D721Med (cell line): ENCODE results near the gene SHF.

Source experiments
- DNase-seq: peaks from one replicate; pipeline ENCODE4 v3.0.0; 2011; ENCODE audit warnings: low spot score; ENCODE audit not compliant: insufficient read length
- FAIRE-seq: peaks from 2 replicates; lab custom pipeline; 2011; peaks lifted over from hg19 to GRCh38; lab: Jason Lieb, UNC
- CTCF ChIP-seq: IDR thresholded peaks from 2 replicates; pipeline ENCODE4 v1.5.1; 2012; ENCODE audit warnings: mild to moderate bottlenecking, control low read depth; ENCODE audit not compliant: insufficient read depth; ENCODE audit errors: missing control alignments

Gene SHF

DNA sequence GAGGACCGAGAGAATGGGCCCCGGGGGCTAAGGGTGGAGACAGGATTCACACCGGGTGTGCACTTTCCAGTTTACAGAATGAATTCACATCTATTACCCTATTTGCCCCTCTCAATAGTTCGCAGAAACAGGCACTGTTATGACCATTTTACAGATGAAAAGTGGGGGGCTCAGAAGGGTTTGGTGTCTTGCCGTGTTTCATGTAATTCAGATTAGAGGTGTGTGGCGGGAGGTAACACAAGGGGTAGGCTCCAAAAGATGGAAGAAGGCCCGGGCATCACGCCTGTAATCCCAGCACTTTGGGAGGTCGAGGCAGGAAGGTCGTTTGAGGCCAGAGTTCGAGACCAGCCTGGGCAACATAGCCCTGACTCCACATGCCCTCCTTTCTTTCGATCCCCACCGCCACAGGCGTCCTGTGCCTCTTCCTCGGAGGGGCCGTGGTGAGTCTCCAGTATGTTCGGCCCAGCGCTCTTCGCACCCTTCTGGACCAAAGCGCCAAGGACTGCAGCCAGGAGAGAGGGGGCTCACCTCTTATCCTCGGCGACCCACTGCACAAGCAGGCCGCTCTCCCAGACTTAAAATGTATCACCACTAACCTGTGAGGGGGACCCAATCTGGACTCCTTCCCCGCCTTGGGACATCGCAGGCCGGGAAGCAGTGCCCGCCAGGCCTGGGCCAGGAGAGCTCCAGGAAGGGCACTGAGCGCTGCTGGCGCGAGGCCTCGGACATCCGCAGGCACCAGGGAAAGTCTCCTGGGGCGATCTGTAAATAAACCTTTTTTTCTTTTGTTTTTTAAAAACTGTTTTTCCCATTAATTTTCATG lies 70.2 kb downstream of the SHF start:
- no peak for DNase-seq
- FAIRE-seq, result no peak
- no peak for TF ChIP-seq CTCF
